NCI-H187 treated with DMSO at 0.1 percent for 48 hours (cell line): ENCODE data around the gene ARHGAP15.

ENCODE experiments used
- DNase-seq: peaks from one replicate; lab custom pipeline; 2025; lab: John Stamatoyannopoulos, UW

ARHGAP15 gene

DNA sequence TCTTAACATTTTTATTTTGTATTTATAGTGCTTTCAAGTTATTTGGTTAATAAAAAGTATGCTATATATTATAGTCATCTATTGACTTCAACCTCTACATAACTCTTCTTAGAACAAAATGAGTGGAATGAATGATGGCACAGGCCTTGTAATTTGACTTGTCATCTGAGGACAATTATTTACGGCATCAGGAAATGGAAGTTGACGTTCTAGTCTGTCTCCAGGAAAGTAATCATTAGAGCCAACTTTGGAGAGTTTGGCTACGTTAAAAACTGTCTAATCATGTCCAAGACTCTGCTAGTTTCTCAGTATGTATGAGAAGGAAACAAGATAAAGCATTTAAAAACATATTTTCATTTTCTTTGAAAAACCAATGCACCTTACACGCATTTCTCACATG, 353.6 kb downstream of the ARHGAP15 start:
- DNase-seq: no peak

DNA sequence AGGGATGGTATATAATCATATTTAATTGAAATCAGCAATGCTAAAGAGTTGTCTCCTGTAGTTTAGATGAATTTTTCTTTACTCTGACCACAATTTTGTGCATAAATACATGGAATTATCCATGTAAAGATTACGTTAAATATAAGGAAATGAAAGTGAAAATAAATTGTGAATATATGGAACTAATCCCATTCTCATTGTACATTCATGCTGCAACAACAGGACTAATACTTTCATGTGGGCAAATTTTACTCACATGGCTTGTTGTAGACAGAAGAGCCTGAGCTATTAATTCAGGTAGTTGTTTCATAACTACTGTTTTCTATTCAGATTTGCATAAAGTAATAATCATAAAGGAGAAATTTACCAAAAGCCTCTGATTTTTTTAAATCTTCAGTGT, 357.8 kb downstream of the ARHGAP15 start:
- DNase-seq: no peak

DNA sequence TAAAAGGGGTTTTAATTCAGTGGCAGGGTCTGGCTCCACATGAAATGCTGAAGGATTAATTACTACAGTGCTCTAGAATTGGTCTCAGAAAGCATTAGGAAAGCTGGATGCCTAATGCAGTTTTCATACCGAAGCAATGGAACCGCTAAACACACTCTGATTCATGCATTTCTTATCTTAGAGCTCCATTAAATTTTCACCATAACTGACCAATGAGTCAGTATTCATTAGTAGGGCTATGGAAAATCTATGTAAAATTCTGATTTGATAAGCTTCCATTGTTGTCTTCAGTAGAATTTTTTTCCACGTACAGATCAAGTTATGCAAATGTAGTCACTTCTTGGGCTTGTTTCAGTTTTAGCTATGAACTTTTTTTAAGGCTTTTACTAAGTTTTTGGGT, 359.9 kb downstream of the ARHGAP15 start:
- DNase-seq: no peak

DNA sequence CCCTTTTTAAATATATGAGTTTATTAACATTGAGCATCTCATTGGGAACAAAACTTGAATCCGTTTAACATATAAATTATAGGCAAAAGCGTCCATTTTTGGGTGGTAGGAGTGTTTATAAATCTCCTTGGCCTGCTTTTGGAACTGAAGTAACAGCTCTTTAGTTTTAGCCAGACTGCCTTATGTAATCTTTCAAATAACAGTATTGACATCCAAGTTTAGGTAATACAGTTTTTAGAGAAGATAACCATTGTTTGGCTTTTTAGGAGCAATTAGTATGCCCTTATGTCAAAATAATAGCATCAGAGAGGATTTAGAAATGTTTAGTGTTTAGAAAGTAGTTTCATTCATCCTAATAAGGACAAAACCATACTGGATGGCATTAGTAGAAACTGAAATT, 361.9 kb downstream of the ARHGAP15 start:
- no peak for DNase-seq

DNA sequence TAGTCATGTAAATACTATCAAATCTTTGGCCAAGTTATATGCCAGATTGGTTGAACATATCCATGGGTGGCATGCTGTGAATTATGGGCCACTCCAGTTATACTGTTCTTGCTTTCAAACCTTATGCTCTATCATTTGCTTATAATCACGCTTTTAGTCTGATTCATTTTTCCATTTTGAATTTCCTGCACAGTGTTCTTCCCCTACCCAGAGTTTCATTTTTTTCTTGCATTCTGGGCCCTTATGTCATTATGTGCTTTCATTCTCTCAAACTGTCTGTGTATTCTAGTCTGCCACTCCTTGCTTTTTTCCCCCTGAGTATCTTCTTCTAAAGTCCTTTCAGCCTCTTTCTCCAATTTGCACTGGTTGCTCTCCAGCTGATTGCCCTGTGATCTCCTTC, 364.1 kb downstream of the ARHGAP15 start:
- DNase-seq: no peak

DNA sequence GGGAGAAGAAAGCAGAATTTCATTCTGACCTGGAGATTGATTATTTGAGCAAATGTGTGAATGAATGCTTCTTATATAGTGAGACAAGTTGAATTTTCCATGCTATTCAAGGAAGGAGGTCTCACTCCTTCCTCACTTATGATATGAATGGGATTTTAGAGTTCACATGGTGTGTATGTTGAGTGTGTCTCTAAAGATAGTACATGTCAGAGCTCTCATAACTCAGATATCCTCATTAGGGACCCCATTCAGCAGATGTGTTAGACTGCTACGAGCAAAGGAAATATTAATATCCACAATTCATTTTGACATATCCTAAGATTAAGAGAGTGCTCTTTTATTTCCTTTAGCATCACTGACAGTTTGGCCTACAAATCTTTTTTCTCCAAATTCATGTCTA, 368.5 kb downstream of the ARHGAP15 start:
- DNase-seq: no peak

DNA sequence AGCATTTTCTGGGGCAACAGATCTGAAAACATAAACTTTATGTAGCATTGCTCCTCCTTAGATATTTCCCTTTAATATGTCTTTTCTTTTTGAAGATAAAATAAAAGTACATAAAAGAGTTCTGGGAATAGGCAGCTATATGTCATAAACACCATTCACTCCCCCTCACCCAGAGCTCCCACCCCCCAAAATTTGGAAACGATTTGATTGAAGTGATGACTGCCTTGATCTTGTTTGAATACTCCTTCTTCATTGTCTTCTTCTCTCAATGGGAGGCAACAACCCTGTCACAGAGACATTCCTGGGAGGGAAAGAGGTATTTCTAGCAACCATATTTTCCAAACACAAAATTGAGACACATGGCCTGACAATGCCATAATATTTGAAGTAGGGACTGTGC, 369.3 kb downstream of the ARHGAP15 start:
- DNase-seq: no peak

DNA sequence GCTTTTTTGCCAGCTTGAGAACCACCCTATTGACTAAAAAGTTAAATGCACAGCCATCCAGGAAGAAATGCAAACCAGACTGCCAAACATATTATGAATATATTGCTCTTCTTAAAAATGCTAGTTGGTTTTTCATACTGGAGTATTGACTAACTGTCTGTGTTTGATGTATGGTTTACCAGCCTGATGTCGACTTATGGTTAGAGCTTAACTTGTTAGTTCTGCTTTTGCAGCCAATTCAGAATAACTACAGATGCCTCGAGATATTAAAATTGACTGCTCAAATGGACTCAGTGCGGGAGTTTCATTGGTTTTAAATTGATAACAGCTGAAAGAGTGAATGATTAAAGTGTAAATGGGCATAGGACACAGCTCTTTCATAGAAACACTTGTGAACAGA, 369.8 kb downstream of the ARHGAP15 start:
- DNase-seq: no peak

DNA sequence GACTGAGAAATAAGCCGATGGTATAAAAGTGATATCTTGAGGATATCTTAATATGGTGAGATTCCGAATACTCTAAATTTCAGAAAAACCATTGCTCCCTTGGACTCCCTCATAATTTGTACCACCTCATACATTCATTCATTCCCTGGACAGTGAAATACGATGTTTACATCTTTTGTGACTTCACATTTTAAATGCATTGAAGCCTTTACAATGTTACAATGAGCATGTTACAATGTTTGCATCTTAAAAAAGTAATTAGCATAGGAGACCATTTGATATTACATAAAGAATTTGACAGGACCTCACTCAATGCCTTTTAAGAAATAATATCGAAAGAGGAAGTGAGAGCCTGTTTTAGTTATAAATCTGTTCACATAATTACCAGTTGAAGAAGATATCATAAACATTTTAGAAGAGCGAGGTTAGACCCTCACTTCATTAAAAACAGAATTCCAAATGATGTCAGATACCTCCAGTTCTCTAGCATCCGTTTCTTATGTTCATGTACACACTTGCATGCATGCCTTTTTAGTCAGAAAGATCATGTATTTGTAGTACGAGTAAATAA, 372.0 kb downstream of the ARHGAP15 start:
- DNase-seq: no peak

DNA sequence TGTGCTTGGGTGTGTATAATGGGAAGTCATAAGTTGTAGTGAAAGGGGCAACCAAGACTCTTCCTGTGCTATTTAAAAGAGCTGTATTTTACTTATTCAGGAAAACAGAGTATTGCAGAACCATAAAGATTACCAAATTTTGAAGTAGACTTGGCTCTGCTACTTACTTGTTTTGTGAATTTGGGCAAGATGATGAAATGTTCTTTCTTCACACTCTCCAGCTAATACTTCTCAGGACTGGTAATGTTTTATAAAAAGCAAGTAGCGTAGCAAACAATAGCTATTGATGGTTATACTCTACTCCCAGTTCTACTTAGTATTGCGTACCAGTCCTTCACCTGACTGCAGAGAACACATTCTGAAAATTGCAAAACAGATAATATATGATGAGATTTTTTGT, 374.1 kb downstream of the ARHGAP15 start:
- no peak for DNase-seq

DNA sequence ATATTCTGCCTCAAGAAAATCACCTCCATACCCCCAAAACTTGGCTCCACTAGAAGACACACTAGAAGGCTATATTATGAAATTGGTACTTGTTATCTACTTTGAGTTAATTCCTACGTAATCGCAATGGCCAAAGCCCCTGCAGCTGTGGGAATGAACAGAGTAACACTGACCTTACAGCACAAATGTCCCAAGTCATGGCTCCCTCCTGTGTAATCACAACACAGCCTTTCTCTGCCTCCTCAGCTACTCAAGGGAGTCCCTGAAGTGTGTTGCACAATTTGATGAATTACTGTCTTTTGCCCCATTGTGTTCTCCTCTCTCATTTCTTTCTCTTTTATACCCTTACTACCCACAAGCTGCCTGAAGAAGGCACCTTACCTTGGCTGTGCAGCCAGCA, 375.2 kb downstream of the ARHGAP15 start:
- no peak for DNase-seq

DNA sequence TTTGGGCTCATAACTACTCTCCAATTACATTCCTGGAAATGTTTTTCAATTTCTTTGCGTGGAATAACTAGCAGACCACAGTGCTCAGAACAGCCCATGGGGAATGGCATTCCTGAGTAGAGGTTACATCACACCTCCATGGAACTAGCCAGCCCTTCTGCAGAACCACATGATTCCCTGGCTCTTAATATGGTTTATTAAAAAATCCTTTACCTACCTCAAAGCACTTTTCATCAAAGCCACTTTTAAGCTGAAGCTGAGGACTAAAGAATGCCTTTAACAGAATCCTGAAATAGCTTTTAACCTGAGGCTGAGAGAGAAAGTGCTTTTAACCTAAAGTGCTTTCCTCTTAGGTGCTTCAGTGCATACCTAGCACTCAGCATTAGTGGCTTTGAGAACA, 376.3 kb downstream of the ARHGAP15 start:
- peak; percentile 67 for DNase-seq

DNA sequence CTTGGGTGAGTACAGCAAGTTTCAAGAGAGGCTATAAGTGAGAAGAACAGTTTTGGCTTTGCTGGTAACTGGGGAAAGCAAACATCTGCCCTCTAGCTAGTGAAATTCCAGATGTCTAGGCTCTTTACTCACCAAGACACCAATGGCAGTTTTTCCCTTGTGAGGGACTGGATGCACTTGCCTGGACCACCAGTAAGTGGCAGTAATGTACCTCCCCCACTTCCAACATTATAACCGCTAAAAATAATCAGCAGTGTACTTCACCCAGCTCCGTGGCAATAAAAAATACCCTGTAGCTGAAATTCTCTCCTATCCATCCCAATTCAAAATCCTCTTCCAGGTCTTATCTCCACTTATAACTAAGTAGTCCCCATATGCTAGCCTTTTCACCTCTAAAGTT, 383.9 kb downstream of the ARHGAP15 start:
- peak; percentile 0 for DNase-seq

DNA sequence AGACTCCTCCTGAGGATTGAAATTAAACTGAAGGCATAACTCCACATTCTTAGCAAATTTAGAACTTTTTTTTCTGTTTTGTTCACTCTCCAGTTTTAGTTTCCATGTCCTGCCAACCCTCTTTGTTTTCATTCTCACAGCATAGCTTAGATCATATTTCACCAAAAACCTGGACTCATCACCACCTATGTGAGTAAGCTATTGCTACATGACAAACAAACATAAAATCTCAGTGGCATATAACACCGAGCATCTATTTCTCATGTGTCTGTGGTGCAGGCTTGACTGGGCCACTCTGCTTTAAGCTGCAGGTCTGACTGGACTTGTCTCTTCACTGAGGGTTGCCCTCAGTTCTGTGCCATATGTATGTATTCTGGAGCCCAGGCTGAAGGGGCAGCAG, 385.2 kb downstream of the ARHGAP15 start:
- DNase-seq: no peak

DNA sequence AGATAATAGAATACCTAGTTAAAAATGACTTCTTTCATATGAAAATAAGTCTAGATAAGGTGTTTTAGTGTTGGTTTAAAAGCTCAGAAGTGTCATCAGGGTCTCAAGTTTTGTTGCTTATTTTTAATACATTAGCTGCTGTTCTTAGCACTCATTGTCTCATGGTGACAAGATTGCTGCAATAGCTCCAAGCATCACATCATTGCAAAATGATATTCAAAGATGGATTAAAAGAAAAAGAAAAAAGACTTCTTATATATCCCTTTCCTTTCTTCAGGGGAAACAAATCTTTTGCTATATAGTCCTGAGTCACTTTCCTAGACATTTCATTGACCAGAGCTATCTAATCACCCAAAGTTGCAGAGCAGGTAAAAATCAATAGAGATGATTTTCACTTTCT, 386.1 kb downstream of the ARHGAP15 start:
- no peak for DNase-seq

DNA sequence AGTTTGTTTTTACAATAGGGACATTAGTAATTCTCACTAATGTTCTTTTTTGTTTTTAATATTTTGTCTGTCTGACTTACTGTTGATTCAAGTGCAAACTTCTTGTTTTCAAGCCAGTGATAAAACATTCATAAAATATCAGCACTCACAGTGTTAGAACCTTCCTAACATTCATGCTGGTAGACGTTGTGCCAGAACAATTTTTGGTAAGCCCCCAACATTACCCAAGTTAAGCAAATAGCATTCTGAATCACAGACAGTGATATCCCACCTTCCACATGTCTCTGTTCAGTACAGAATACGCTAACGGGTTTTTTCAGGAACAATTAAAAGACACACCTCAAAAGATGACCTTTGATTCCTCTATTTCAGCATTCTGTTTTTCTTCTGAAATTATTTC, 390.3 kb downstream of the ARHGAP15 start:
- DNase-seq: no peak

DNA sequence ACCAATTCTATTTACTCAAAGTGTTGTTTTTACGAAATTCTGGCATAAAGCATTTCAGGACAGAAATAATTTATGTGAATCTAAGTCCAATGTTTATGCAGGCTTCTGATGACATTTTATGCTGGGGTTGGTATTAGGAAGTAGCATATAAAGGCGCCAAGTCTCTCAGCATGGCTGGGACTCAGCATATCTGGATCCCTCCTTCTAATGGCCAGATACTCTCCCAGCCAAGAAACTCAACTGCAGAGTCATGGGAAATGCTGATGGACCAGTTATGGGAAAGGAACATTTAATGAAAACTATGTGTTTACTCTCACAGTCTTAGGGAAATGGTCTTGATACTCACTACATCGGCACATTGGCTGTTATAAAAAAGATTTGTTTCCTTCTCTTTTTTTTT, 392.2 kb downstream of the ARHGAP15 start:
- DNase-seq: no peak

DNA sequence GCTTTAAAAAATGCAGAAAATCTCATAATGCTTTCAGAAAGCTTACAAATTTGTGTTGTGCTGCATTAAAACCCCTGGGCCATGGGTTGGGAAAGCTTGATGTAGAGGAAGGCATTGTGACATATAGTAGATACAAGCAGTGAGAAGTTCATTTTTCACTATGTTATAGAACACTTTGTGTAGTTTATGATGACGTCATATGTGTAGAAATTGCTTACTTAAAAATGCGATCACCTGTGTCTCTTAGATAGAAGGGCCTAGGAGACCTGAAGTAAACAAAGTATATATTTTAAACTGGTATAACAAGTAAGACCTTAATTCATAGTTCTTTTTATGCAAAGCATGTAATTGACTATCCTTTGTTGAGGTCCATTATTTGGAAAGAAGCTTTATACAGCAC, 393.5 kb downstream of the ARHGAP15 start:
- DNase-seq: no peak

DNA sequence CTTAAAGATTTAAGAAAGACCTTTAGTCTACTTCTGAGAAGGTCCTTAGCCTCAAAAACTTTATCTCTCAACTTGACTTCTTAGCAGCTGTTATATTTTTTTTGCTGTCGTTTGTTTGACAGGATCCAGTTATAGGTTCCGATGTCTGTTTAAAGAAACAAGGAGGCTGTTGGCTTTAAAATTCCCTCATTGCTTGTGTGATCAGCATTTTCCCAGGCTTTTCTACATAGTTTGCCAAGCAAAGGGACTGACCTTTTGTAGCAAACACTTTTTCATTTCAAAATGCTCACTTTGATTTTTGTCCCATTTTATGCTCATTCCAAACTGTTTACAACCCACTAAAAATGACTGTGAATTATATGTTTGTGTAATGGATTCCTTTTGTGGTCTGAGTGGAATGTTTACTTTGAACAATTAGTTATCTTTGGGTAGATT, 394.9 kb downstream of the ARHGAP15 start:
- no peak for DNase-seq

DNA sequence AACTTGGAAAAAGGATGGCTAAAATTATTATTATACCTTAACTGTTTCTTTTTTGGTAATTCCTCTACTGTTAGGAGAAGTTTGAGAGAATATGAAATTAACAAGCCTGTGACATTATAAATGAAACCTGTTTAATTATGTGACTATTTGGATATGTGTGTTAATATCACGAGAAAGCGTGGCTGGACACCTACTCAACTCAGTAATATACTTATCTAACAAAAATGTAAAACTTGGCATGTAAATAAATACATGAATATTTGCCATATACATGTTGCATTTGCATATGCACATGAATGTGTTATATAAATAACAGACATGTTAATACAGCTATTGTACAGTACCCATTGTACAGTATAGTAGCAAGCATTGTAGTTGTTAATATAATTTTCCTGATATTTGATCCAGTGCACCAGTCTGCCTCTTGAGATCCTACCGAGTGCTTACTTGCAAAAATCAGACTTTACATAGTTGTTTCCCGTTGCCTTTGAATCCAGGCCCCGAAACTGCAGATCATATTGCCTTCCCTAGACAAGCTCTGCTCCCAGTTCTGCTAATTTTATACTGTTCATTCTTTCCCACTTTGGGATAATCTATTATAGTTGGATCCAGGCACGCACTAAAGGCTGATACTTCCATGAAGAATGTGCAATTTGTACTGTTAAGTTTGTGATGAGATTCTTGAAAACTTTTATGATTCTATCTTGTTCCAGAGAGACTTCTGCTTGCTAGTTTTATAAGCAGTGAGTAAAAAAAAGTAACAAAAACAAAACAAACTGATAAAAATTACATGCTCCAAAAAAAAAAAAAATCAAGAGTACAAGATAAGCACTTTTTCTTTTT, 395.6 kb downstream of the ARHGAP15 start:
- DNase-seq: no peak

DNA sequence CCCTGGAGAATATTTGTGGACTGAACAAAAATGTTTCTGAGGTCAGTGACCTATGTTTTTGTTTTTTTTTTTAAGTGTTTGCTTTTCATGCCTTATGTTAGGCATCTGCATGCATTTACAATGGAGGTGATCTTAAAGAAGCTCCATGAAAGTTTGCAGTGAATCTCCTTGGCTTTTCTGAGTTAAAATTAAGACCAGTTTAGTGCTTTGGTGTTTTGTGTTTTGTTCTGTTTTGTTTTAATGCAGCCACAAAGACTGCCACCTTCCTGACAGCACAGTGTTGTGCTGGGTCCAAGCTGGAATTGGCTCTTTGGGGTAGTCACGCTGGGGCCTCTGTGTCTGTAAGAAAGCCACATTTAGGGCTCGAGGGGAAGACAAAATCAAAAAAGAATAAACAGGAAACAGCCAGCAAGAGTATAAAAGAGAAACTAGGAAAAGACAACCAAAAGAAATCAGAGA, 396.2 kb downstream of the ARHGAP15 start:
- no peak for DNase-seq

DNA sequence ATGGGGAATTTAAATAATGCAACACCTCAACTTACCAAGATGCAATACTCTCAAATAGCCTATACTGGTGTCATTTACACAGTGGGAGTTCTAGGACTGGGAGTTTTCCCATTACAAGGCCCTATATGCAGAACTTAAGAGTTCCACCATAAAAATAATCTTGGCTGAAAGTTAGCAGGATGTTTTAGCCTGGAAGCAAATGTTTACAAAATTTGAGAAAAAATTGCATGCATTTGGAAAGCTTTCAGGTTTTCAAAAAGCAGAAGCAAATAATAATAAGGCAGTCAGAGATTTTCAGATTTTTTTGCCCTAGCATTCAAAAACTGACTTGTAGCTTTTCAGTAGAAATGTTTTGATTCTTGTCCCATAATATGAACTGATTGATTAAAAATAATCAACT, 397.3 kb downstream of the ARHGAP15 start:
- no peak for DNase-seq

DNA sequence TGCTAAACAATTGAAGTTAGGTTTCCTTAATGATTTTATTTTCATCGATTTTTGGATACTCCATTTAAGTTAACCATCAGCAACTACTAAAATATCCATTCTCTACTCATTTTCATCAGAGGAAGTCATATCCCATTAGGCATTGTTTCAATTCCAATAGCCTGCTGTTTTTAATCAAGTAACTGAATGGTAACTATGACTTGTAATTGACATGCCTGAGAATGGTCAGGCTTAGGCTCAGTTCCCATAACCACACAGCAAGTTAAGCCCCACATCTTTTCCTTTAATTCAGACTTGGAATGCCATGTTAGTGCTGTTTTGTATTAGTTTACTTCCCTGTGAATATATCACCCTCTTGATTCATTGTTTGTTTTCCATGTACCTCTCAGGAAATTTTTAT, 398.8 kb downstream of the ARHGAP15 start:
- DNase-seq: no peak
